A549 (cell line): Measurements from ENCODE around the gene DIP2C.

ENCODE experiments used
- ATOH8 ChIP-seq: fragments of 250-450 bp; sonication (Bioruptor Pico); IDR thresholded peaks from 2 replicates; pipeline ENCODE4 v1.5.0; 2020; ENCODE audit warnings: low read depth, mild to moderate bottlenecking, moderate library complexity
- CBX8 ChIP-seq: fragments of 200-600 bp; sonication (generic); IDR thresholded peaks from 2 replicates; pipeline ENCODE4 v1.6.1; 2016
- CEBPB ChIP-seq, 2 experiments: fragments of >200 bp in 1 of 2; sonication (Bioruptor Twin) in 1 of 2; formaldehyde crosslinking in 1 of 2; IDR thresholded peaks; 2 replicates each; pipeline ENCODE4 v1.6.1; 2012 to 2016
- ELK1 ChIP-seq: fragments of 150-350 bp; IDR thresholded peaks from 2 replicates; pipeline ENCODE4 v1.6.1; 2014; ENCODE audit warnings: low read depth, mild to moderate bottlenecking, low read length
- HOXB13 ChIP-seq: fragments of 250-450 bp; sonication (Bioruptor Pico); IDR thresholded peaks from 2 replicates; pipeline ENCODE4 v1.5.0; 2020; ENCODE audit warnings: low read depth, mild to moderate bottlenecking, moderate library complexity
- JUN ChIP-seq, 2 experiments: fragments of >200 bp; sonication (Bioruptor Twin); formaldehyde crosslinking; IDR thresholded peaks; 2 replicates in 1 of 2; 3 replicates in 1 of 2; pipeline ENCODE4 v1.6.1; 2016 to 2017
- NR3C1 ChIP-seq: fragments of >200 bp; sonication (Bioruptor Twin); formaldehyde crosslinking; IDR thresholded peaks from 3 replicates; pipeline ENCODE4 v1.6.1; 2017
- POLR2A ChIP-seq: IDR thresholded peaks from 2 replicates; pipeline ENCODE4 v1.6.1; 2012; ENCODE audit warnings: mild to moderate bottlenecking, low read length
- ZFP36 ChIP-seq: fragments of 450-650 bp; IDR thresholded peaks from 2 replicates; pipeline ENCODE4 v1.6.1; 2014; ENCODE audit warnings: borderline replicate concordance; ENCODE audit not compliant: partially characterized antibody
- TF ChIP-seq, protein P1 (sequence below): fragments of >200 bp; sonication (Bioruptor Twin); formaldehyde crosslinking; IDR thresholded peaks from 3 replicates; pipeline ENCODE4 v1.5.1; 2016
- TF ChIP-seq, protein P2 (sequence below): fragments of 200-600 bp; sonication (generic); IDR thresholded peaks from 2 replicates; pipeline ENCODE4 v1.6.1; 2016; ENCODE audit warnings: antibody characterized with exemption, mild to moderate bottlenecking, moderate library complexity

DNA sequence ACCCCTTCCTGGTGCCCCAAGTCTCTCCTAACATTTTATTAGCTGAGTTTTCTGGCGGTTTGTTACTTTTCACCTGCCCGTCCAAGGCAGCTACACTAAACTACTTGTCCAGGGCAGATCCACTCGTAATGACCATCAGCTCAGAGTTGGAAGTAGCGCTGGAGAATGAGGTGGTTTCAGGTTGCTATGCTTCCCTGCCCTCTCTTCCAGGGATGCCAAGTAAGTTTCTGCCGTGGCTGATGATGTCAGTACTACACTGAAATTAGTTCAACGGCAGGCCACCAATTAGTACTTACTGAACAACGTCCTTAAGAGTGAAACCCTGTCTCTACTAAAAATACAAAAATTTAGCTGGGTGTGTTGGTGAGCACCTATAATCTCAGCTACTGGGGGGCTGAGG lies 55.2 kb downstream of the DIP2C start:
- TF ChIP-seq, protein P1, sequence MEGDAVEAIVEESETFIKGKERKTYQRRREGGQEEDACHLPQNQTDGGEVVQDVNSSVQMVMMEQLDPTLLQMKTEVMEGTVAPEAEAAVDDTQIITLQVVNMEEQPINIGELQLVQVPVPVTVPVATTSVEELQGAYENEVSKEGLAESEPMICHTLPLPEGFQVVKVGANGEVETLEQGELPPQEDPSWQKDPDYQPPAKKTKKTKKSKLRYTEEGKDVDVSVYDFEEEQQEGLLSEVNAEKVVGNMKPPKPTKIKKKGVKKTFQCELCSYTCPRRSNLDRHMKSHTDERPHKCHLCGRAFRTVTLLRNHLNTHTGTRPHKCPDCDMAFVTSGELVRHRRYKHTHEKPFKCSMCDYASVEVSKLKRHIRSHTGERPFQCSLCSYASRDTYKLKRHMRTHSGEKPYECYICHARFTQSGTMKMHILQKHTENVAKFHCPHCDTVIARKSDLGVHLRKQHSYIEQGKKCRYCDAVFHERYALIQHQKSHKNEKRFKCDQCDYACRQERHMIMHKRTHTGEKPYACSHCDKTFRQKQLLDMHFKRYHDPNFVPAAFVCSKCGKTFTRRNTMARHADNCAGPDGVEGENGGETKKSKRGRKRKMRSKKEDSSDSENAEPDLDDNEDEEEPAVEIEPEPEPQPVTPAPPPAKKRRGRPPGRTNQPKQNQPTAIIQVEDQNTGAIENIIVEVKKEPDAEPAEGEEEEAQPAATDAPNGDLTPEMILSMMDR: no peak
- no peak for TF ChIP-seq JUN (IDR thresholded peaks at IDR 0.05)
- no peak for TF ChIP-seq CEBPB (IDR thresholded peaks at IDR 0.05)
- TF ChIP-seq ELK1: no peak
- TF ChIP-seq, protein P2, sequence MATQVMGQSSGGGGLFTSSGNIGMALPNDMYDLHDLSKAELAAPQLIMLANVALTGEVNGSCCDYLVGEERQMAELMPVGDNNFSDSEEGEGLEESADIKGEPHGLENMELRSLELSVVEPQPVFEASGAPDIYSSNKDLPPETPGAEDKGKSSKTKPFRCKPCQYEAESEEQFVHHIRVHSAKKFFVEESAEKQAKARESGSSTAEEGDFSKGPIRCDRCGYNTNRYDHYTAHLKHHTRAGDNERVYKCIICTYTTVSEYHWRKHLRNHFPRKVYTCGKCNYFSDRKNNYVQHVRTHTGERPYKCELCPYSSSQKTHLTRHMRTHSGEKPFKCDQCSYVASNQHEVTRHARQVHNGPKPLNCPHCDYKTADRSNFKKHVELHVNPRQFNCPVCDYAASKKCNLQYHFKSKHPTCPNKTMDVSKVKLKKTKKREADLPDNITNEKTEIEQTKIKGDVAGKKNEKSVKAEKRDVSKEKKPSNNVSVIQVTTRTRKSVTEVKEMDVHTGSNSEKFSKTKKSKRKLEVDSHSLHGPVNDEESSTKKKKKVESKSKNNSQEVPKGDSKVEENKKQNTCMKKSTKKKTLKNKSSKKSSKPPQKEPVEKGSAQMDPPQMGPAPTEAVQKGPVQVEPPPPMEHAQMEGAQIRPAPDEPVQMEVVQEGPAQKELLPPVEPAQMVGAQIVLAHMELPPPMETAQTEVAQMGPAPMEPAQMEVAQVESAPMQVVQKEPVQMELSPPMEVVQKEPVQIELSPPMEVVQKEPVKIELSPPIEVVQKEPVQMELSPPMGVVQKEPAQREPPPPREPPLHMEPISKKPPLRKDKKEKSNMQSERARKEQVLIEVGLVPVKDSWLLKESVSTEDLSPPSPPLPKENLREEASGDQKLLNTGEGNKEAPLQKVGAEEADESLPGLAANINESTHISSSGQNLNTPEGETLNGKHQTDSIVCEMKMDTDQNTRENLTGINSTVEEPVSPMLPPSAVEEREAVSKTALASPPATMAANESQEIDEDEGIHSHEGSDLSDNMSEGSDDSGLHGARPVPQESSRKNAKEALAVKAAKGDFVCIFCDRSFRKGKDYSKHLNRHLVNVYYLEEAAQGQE: no peak
- no peak for TF ChIP-seq HOXB13 (CRISPR knock-in tag)
- TF ChIP-seq ZFP36: no peak
- TF ChIP-seq CBX8: no peak
- no peak for TF ChIP-seq NR3C1
- TF ChIP-seq ATOH8: no peak
- no peak for TF ChIP-seq POLR2A
